GM06990 (cell line): ENCODE measurements around the gene RSRC1.
"Not testable (repeated sequence)": the region's sequence is repeated elsewhere in the genome, so short reads cannot be mapped to it uniquely, and the experiment has no call there.

Experiments used
- DNase-seq: peaks from one replicate; pipeline ENCODE4 v3.0.0-alpha.2; 2011; ENCODE audit not compliant: insufficient read length; ENCODE audit errors: extremely low read depth
- H3K27me3 ChIP-seq: replicated peaks from 2 replicates; pipeline ENCODE4 v1.6.0; 2011; ENCODE audit warnings: low read length; ENCODE audit not compliant: control insufficient read depth, insufficient read depth
- H3K36me3 ChIP-seq: 2 replicates; pipeline ENCODE4 v1.5.1; 2011; ENCODE audit warnings: low read length; ENCODE audit not compliant: control insufficient read depth, insufficient read depth
- H3K4me3 ChIP-seq: replicated peaks from 2 replicates; pipeline ENCODE4 v1.5.1; 2011; ENCODE audit warnings: low read depth, mild to moderate bottlenecking, control low read depth, low read length
- CTCF ChIP-seq: IDR thresholded peaks from 2 replicates; pipeline ENCODE4 v1.5.1; 2011; ENCODE audit warnings: low read length, control low read depth, mild to moderate bottlenecking, inconsistent platforms; ENCODE audit not compliant: insufficient read depth, poor library complexity, severe bottlenecking

RSRC1 gene

GRCh38 chr3:158488670-158489069, 378.8 kb downstream of the RSRC1 start:
- no peak for DNase-seq
- TF ChIP-seq CTCF = no peak
- Histone ChIP-seq H3K27me3 (no peaks in the 10 kb centered on the region), H3K36me3 (no peaks in the 10 kb centered on the region), H3K4me3 (no peak overlapping the region)

- H3K36me3 ChIP-seq = no peaks in the 10 kb centered on the region
- no peak for TF ChIP-seq CTCF
- no peak overlapping the region for H3K4me3 ChIP-seq
- H3K27me3 ChIP-seq = no peaks in the 10 kb centered on the region
- DNase-seq = no peak
Measured at GRCh38 chr3:158489181-158489580, 379.3 kb downstream of the RSRC1 start.

GRCh38 chr3:158491968-158492367, 382.1 kb downstream of the RSRC1 start:
- H3K36me3 ChIP-seq = no peaks in the 10 kb centered on the region
- no peak for DNase-seq
- no peak overlapping the region for H3K4me3 ChIP-seq
- no peak for TF ChIP-seq CTCF
- H3K27me3 ChIP-seq = no peaks in the 10 kb centered on the region

GRCh38 chr3:158492685-158493084, 382.8 kb downstream of the RSRC1 start:
- no peak for TF ChIP-seq CTCF
- no peak for DNase-seq
- Histone ChIP-seq H3K4me3 (no peak overlapping the region), H3K36me3 (no peaks in the 10 kb centered on the region), H3K27me3 (no peaks in the 10 kb centered on the region)

- H3K36me3 ChIP-seq = no peaks in the 10 kb centered on the region
- no peak overlapping the region for H3K4me3 ChIP-seq
- TF ChIP-seq CTCF = no peak
- no peak for DNase-seq
- H3K27me3 ChIP-seq = no peaks in the 10 kb centered on the region
Measured at GRCh38 chr3:158493931-158494330, 384.0 kb downstream of the RSRC1 start.

- no peak overlapping the region for H3K4me3 ChIP-seq
- H3K36me3 ChIP-seq = no peaks in the 10 kb centered on the region
- no peaks in the 10 kb centered on the region for H3K27me3 ChIP-seq
- no peak for TF ChIP-seq CTCF
- no peak for DNase-seq
Measured at GRCh38 chr3:158494673-158495072, 384.8 kb downstream of the RSRC1 start.

GRCh38 chr3:158495398-158495902, 385.6 kb downstream of the RSRC1 start:
- H3K4me3 ChIP-seq, H3K27me3 ChIP-seq, H3K36me3 ChIP-seq, DNase-seq: not testable (repeated sequence)
